Adipocyte (in vitro differentiated cells): Measurements from ENCODE around the gene UTP3.
"Not testable (repeated sequence)": the region's sequence is repeated elsewhere in the genome, so short reads cannot be mapped to it uniquely, and the experiment has no call there.

Experiments
- DNase-seq: peaks from one replicate; pipeline ENCODE4 v3.0.0-alpha.2; 2015; ENCODE audit warnings: low read depth
- H3K27me3 ChIP-seq: replicated peaks from 2 replicates; pipeline ENCODE4 v1.7.0; 2013; ENCODE audit warnings: mild to moderate bottlenecking, low read length, moderate library complexity; ENCODE audit not compliant: control insufficient read depth, insufficient read depth
- H3K36me3 ChIP-seq: 2 replicates; pipeline ENCODE4 v1.7.0; 2013; ENCODE audit warnings: low read length, mild to moderate bottlenecking, moderate library complexity; ENCODE audit not compliant: control insufficient read depth, insufficient read depth, severe bottlenecking
- H3K4me1 ChIP-seq: 2 replicates; pipeline ENCODE4 v1.7.0; 2013; ENCODE audit warnings: mild to moderate bottlenecking, low read length, moderate library complexity; ENCODE audit not compliant: control insufficient read depth, insufficient read depth
- H3K4me3 ChIP-seq: 2 replicates; pipeline ENCODE4 v1.7.0; 2013; ENCODE audit warnings: mild to moderate bottlenecking, low read length, moderate library complexity
- H3K9ac ChIP-seq: 2 replicates; pipeline ENCODE4 v1.7.0; 2013; ENCODE audit warnings: mild to moderate bottlenecking, low read length, moderate library complexity
- H3K9me3 ChIP-seq: 2 replicates; pipeline ENCODE4 v1.7.0; 2013; ENCODE audit warnings: mild to moderate bottlenecking, low read length, moderate library complexity; ENCODE audit not compliant: control insufficient read depth

UTP3 gene

GRCh38 chr4:70687821-70688794 is at the start of gene UTP3:
Gene UTP3 (plus strand): TSS chr4:70688532. CDS start chr4:70688678, 146 bp downstream.
- peaks cover 6% of the 10 kb centered on the region for H3K36me3 ChIP-seq
- H3K9me3 ChIP-seq: no peaks in the 10 kb centered on the region
- H3K4me1 ChIP-seq: peaks cover 30% of the 10 kb centered on the region
- H3K4me3 ChIP-seq: peak within 1 kb of the TSS; percentile 90
- peak within 1 kb of the TSS; percentile 93 for H3K9ac ChIP-seq
- no peaks in the 10 kb centered on the region for H3K27me3 ChIP-seq
- DNase-seq: peak; percentile 99

- no peaks in the 10 kb centered on the region for H3K36me3 ChIP-seq
- H3K9ac ChIP-seq: no peak overlapping the region
- no peak for DNase-seq
- peaks cover 5% of the 10 kb centered on the region for H3K4me1 ChIP-seq
- H3K4me3 ChIP-seq: no peak overlapping the region
- H3K9me3 ChIP-seq: no peaks in the 10 kb centered on the region
- H3K27me3 ChIP-seq: no peaks in the 10 kb centered on the region
These were observed 48.1 kb upstream of the UTP3 start for GRCh38 chr4:70640192-70640591.

- H3K9ac ChIP-seq, H3K9me3 ChIP-seq, H3K27me3 ChIP-seq, H3K4me3 ChIP-seq, DNase-seq, H3K4me1 ChIP-seq, H3K36me3 ChIP-seq: not testable (repeated sequence)
These were observed 37.6 kb upstream of the UTP3 start for GRCh38 chr4:70650741-70651140.

- Histone ChIP-seq H3K9ac (peak overlapping the region; percentile 43), H3K36me3 (no peaks in the 10 kb centered on the region), H3K27me3 (no peaks in the 10 kb centered on the region), H3K4me1 (no peaks in the 10 kb centered on the region), H3K9me3 (no peaks in the 10 kb centered on the region), H3K4me3 (peak overlapping the region; percentile 46)
- peak; percentile 75 for DNase-seq
These were observed 36.3 kb upstream of the UTP3 start for GRCh38 chr4:70651864-70652506.

- Histone ChIP-seq H3K9ac (no peak overlapping the region), H3K27me3 (no peaks in the 10 kb centered on the region), H3K4me1 (no peaks in the 10 kb centered on the region), H3K36me3 (no peaks in the 10 kb centered on the region), H3K9me3 (no peaks in the 10 kb centered on the region), H3K4me3 (no peak overlapping the region)
- no peak for DNase-seq
These were observed 33.7 kb upstream of the UTP3 start for GRCh38 chr4:70654605-70655011.

- Histone ChIP-seq H3K4me1 (no peaks in the 10 kb centered on the region), H3K36me3 (no peaks in the 10 kb centered on the region), H3K9me3 (no peaks in the 10 kb centered on the region), H3K27me3 (no peaks in the 10 kb centered on the region), H3K4me3 (no peak overlapping the region), H3K9ac (no peak overlapping the region)
- no peak for DNase-seq
These were observed 31.0 kb upstream of the UTP3 start for GRCh38 chr4:70657326-70657725.

GRCh38 chr4:70658418-70658817 is 29.9 kb upstream of the UTP3 start:
- H3K36me3 ChIP-seq: no peaks in the 10 kb centered on the region
- DNase-seq: no peak
- no peaks in the 10 kb centered on the region for H3K4me1 ChIP-seq
- H3K9ac ChIP-seq: no peak overlapping the region
- H3K27me3 ChIP-seq: no peaks in the 10 kb centered on the region
- H3K4me3 ChIP-seq: no peak overlapping the region
- no peaks in the 10 kb centered on the region for H3K9me3 ChIP-seq

GRCh38 chr4:70660106-70660505 is 28.2 kb upstream of the UTP3 start:
- Histone ChIP-seq H3K4me1 (no peaks in the 10 kb centered on the region), H3K36me3 (no peaks in the 10 kb centered on the region), H3K4me3 (no peak overlapping the region), H3K9me3 (no peaks in the 10 kb centered on the region), H3K9ac (no peak overlapping the region), H3K27me3 (no peaks in the 10 kb centered on the region)
- no peak for DNase-seq

GRCh38 chr4:70661309-70661922 is 26.9 kb upstream of the UTP3 start:
- H3K36me3 ChIP-seq, H3K27me3 ChIP-seq, H3K9me3 ChIP-seq, H3K4me1 ChIP-seq, DNase-seq, H3K4me3 ChIP-seq, H3K9ac ChIP-seq: not testable (repeated sequence)

GRCh38 chr4:70666369-70666768 is 22.0 kb upstream of the UTP3 start, which contains the start of gene JCHAIN:
Gene JCHAIN (minus strand): TSS chr4:70666508. CDS start chr4:70666490, 18 bp downstream.
- Histone ChIP-seq H3K36me3 (no peaks in the 10 kb centered on the region), H3K9me3 (no peaks in the 10 kb centered on the region), H3K27me3 (no peaks in the 10 kb centered on the region), H3K9ac (no peak within 1 kb of the TSS), H3K4me3 (no peak within 1 kb of the TSS), H3K4me1 (peaks cover 23% of the 10 kb centered on the region)
- peak; percentile 45 for DNase-seq
